Activated naive CD4-positive, alpha-beta T cell treated with anti-CD3 and anti-CD28 coated beads, Interleukin-2, amount 50 U/mL, for 24 hours (primary cell): Measurements from ENCODE around the gene FAIM2.
"Not testable (repeated sequence)": the region's sequence is repeated elsewhere in the genome, so short reads cannot be mapped to it uniquely, and the experiment has no call there.

ENCODE experiments used
- H3K27ac Mint-ChIP-seq: one replicate; pipeline ENCODE4 v1.8.0; 2021; ENCODE audit warnings: mild to moderate bottlenecking, mixed read lengths
- H3K27me3 Mint-ChIP-seq: one replicate; pipeline ENCODE4 v1.8.0; 2021; ENCODE audit warnings: mixed read lengths
- H3K36me3 Mint-ChIP-seq: one replicate; pipeline ENCODE4 v1.8.0; 2021; ENCODE audit warnings: mixed read lengths
- H3K4me1 Mint-ChIP-seq: one replicate; pipeline ENCODE4 v1.8.0; 2021; ENCODE audit warnings: mixed read lengths
- H3K4me3 Mint-ChIP-seq: one replicate; pipeline ENCODE4 v1.8.0; 2021; ENCODE audit warnings: mild to moderate bottlenecking, mixed read lengths
- H3K9me3 Mint-ChIP-seq: one replicate; pipeline ENCODE4 v1.8.0; 2021; ENCODE audit warnings: mixed read lengths

FAIM2 gene

GRCh38 chr12:49882851-49883464, 20.7 kb downstream of the FAIM2 start:
- Mint-ChIP-seq H3K9me3 (no peaks in the 10 kb centered on the region), H3K4me3 (no peak overlapping the region), H3K4me1 (no peaks in the 10 kb centered on the region), H3K27me3 (no peaks in the 10 kb centered on the region), H3K27ac (no peak overlapping the region), H3K36me3 (no peaks in the 10 kb centered on the region)

DNA sequence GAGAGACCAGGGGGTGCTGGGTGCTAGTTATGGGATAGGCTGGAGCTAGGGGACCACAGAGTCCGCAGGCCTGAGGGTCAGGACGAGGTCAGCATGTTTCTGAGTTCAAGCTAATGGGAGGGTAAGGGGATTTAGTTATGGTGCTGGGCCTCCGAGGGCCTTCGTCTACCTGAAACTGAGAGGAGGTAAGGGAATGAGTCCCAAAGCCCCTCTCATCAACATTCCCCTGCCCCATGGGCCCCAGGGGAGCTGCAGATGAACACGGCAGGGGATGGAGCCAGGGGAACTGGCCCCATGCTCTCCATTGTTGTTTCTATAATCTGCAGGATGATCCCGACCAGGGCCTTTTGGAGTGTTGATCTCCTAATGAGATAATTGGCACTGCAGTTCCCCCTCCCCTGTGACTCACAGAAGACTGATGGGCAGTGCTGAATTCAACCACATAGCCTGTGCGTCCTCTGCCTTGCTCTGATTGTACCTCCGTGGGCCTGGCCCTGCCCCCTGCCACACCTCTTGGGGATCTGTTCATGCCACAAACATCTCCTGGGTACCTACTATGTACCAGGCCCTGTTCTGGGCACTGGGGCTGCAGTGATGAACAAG, 21.4 kb downstream of the FAIM2 start:
- Mint-ChIP-seq H3K27ac (no peak overlapping the region), H3K9me3 (no peaks in the 10 kb centered on the region), H3K36me3 (no peaks in the 10 kb centered on the region), H3K27me3 (no peaks in the 10 kb centered on the region), H3K4me1 (no peaks in the 10 kb centered on the region), H3K4me3 (no peak overlapping the region)

GRCh38 chr12:49881415-49882247, 22.1 kb downstream of the FAIM2 start:
- Mint-ChIP-seq H3K36me3 (no peaks in the 10 kb centered on the region), H3K9me3 (no peaks in the 10 kb centered on the region), H3K27ac (no peak overlapping the region), H3K4me1 (no peaks in the 10 kb centered on the region), H3K27me3 (no peaks in the 10 kb centered on the region), H3K4me3 (no peak overlapping the region)

GRCh38 chr12:49880756-49881414, 22.8 kb downstream of the FAIM2 start:
- H3K36me3 Mint-ChIP-seq = no peaks in the 10 kb centered on the region
- H3K4me1 Mint-ChIP-seq = no peaks in the 10 kb centered on the region
- H3K27me3 Mint-ChIP-seq = no peaks in the 10 kb centered on the region
- no peaks in the 10 kb centered on the region for H3K9me3 Mint-ChIP-seq
- no peak overlapping the region for H3K4me3 Mint-ChIP-seq
- H3K27ac Mint-ChIP-seq = no peak overlapping the region

DNA sequence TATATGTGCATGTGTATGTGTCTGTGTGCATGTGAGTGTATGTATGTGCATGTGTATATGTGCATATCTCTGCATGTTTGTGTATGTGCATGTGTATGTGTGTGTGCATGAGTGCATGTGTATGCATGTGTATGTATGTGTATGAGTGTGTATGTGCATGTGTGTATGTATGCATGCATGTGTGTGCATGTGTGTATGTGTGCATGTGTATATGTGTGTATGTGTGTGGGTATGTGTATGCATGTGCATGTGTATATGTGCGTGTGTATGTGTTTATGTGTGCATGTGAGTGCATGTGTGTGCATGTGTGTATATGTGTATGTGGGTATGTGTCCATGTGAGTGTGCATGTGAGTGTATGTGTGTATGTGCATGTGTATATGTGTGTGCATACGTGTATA, 24.6 kb downstream of the FAIM2 start:
- H3K36me3 Mint-ChIP-seq, H3K27me3 Mint-ChIP-seq, H3K4me3 Mint-ChIP-seq, H3K9me3 Mint-ChIP-seq, H3K27ac Mint-ChIP-seq, H3K4me1 Mint-ChIP-seq: not testable (repeated sequence)

- Mint-ChIP-seq H3K4me1 (no peaks in the 10 kb centered on the region), H3K4me3 (no peak overlapping the region), H3K27ac (no peak overlapping the region), H3K27me3 (no peaks in the 10 kb centered on the region), H3K9me3 (no peaks in the 10 kb centered on the region), H3K36me3 (no peaks in the 10 kb centered on the region)
Observed at GRCh38 chr12:49878021-49878420, 25.7 kb downstream of the FAIM2 start.

DNA sequence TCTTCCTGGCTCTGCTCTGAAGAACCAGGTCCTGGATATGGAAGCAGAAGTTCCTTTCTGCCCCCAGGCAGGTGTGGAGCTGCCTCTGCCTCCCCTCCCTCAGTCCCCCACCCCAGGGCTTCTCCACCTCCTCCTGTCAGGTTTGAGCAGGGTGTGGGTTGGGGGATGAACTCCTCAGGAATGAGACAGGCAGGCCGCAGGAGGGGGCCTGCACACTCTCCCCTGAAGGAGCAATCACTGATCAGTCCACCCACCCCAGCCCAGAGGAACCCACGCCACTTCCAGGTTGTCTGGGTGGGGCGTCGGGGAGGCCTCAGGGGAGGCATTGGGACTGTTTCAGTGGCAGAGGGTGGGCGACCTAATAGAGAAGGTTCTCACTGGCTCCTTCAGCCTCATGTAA, 26.6 kb downstream of the FAIM2 start:
- Mint-ChIP-seq H3K4me3 (no peak overlapping the region), H3K27ac (no peak overlapping the region), H3K36me3 (no peaks in the 10 kb centered on the region), H3K4me1 (no peaks in the 10 kb centered on the region), H3K27me3 (no peaks in the 10 kb centered on the region), H3K9me3 (no peaks in the 10 kb centered on the region)

DNA sequence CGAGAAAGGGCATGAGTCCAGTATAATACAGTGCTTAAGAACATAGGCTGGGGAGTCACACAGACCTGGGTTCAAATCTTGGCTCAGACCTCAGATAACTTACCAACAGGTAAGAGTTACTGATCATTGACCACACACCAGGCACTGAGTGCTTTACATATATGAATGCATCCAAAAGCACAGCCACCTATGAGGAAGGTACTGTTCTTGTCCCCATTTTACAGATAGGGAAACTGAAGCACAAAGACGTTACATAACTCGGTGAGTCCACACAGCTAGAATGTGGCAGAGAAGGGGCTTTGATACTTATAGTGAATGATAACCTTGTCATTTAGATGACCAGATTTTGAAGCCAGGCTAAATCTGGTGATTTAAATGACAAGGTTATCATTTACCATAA, 27.6 kb downstream of the FAIM2 start:
- no peaks in the 10 kb centered on the region for H3K4me1 Mint-ChIP-seq
- no peaks in the 10 kb centered on the region for H3K36me3 Mint-ChIP-seq
- H3K27ac Mint-ChIP-seq = no peak overlapping the region
- no peak overlapping the region for H3K4me3 Mint-ChIP-seq
- H3K27me3 Mint-ChIP-seq = no peaks in the 10 kb centered on the region
- no peaks in the 10 kb centered on the region for H3K9me3 Mint-ChIP-seq

GRCh38 chr12:49875115-49875720, 28.5 kb downstream of the FAIM2 start:
- Mint-ChIP-seq H3K27ac (no peak overlapping the region), H3K36me3 (no peaks in the 10 kb centered on the region), H3K9me3 (no peaks in the 10 kb centered on the region)

DNA sequence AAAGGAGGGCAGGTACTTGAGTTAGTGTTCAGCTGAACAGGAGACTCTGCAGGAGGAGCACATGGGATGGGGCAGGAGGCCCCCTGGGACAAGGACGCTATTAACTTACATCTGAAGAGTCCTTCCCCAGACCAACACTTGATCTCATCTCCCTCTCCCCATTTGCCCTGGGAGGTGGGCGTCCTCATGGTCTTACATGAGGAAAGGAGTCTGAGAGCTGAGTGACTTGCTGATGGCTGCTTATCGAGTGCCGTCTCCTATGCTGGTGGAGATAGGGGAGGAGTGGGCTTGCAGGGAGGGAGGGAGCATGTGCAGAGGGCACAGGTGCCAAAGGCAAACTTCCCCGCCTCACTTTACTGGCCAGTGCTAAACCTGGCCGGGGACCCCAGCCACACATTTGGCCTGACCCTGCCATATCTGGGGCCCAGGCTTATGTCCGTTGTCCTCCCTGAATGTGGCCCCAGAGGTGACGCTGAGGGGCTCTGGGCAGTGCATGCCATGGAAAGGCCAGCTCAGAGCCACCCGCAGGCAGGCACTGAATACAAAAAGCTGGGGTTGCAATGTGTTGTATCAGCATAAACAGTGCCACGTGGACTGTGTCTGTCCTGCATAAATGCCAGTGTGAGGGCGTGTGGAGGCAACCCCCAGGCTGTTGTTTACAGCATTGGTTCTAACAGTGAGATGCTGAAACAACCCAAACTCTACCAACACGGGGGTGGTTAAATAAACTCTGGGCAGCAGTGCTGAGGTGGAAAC, 29.4 kb downstream of the FAIM2 start:
- H3K36me3 Mint-ChIP-seq = no peaks in the 10 kb centered on the region
- H3K9me3 Mint-ChIP-seq = no peaks in the 10 kb centered on the region
- no peaks in the 10 kb centered on the region for H3K27me3 Mint-ChIP-seq
- H3K27ac Mint-ChIP-seq = no peak overlapping the region
- no peak overlapping the region for H3K4me3 Mint-ChIP-seq
- H3K4me1 Mint-ChIP-seq = no peaks in the 10 kb centered on the region

More at GRCh38 chr12:49875115-49875720, 28.5 kb downstream of the FAIM2 start:
- Mint-ChIP-seq H3K27me3 (no peaks in the 10 kb centered on the region), H3K4me3 (no peak overlapping the region), H3K4me1 (no peaks in the 10 kb centered on the region)

GRCh38 chr12:49873361-49873934, 30.3 kb downstream of the FAIM2 start:
- H3K36me3 Mint-ChIP-seq = no peaks in the 10 kb centered on the region

DNA sequence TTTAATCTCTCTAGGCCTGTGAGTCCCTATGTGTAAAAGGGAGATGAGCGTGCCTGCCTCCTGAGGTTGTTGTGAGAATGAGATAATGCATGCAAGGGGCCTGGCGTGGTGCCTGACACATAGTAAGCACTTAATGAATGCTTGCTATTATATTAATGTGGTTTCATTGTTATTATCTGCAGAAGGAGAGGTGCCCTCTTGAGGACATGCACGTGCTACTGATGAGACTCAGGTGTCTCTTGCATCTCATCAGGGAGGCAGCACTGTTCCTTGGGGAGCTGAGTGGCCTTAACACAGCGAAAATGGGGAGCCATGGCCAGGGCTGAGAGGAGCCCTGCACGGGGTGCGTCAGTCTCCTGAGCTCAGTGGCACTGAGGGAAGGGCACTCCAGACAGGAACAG, 30.9 kb downstream of the FAIM2 start:
- H3K9me3 Mint-ChIP-seq = no peaks in the 10 kb centered on the region
- no peak overlapping the region for H3K27ac Mint-ChIP-seq
- H3K36me3 Mint-ChIP-seq = no peaks in the 10 kb centered on the region
- H3K27me3 Mint-ChIP-seq = no peaks in the 10 kb centered on the region
- no peaks in the 10 kb centered on the region for H3K4me1 Mint-ChIP-seq
- no peak overlapping the region for H3K4me3 Mint-ChIP-seq

More at GRCh38 chr12:49873361-49873934, 30.3 kb downstream of the FAIM2 start:
- Mint-ChIP-seq H3K4me3 (no peak overlapping the region), H3K27ac (no peak overlapping the region), H3K27me3 (no peaks in the 10 kb centered on the region), H3K9me3 (no peaks in the 10 kb centered on the region), H3K4me1 (no peaks in the 10 kb centered on the region)

DNA sequence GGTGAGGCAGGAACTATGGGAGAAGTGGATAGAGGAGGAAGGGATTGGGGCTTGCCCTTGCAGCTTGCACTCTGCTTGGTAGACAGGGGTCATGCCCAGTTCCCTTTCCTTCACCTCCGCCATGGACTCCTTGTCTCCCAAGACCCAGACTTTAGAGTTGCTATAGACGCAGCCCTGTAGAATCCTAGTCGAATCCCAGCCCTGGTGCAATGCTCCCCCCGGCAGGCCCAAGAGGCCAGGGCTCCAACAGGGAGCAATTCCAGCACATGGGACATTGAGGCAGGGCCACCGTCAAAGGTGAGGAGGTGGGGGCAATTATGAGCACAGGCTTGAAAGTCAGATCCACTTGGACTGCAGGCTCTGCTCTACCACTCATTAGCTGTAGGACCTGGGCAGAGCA, 31.3 kb downstream of the FAIM2 start:
- H3K27me3 Mint-ChIP-seq = no peaks in the 10 kb centered on the region
- H3K27ac Mint-ChIP-seq = no peak overlapping the region
- no peaks in the 10 kb centered on the region for H3K36me3 Mint-ChIP-seq
- no peaks in the 10 kb centered on the region for H3K4me1 Mint-ChIP-seq
- H3K4me3 Mint-ChIP-seq = no peak overlapping the region
- H3K9me3 Mint-ChIP-seq = no peaks in the 10 kb centered on the region

- H3K9me3 Mint-ChIP-seq, H3K4me1 Mint-ChIP-seq, H3K27ac Mint-ChIP-seq, H3K36me3 Mint-ChIP-seq, H3K27me3 Mint-ChIP-seq, H3K4me3 Mint-ChIP-seq: not testable (repeated sequence)
Observed at GRCh38 chr12:49871811-49872251, 31.9 kb downstream of the FAIM2 start.

- H3K9me3 Mint-ChIP-seq = no peaks in the 10 kb centered on the region
- no peaks in the 10 kb centered on the region for H3K27me3 Mint-ChIP-seq
- H3K4me1 Mint-ChIP-seq = no peaks in the 10 kb centered on the region
- no peak overlapping the region for H3K27ac Mint-ChIP-seq
- H3K4me3 Mint-ChIP-seq = no peak overlapping the region
- no peaks in the 10 kb centered on the region for H3K36me3 Mint-ChIP-seq
Observed at GRCh38 chr12:49871263-49871561, 32.5 kb downstream of the FAIM2 start.
